Stimulated activated CD4-positive, alpha-beta T cell treated with anti-CD3 and anti-CD28 coated beads, Interleukin-4, amount 100 ng/mL, for 4 hours (primary cell): ENCODE results near the gene HOXA5.

Experiments
- DNase-seq, 2 experiments: peaks; one replicate each; pipeline ENCODE4 v3.0.0-alpha.2; 2020

HOXA5 gene

DNA sequence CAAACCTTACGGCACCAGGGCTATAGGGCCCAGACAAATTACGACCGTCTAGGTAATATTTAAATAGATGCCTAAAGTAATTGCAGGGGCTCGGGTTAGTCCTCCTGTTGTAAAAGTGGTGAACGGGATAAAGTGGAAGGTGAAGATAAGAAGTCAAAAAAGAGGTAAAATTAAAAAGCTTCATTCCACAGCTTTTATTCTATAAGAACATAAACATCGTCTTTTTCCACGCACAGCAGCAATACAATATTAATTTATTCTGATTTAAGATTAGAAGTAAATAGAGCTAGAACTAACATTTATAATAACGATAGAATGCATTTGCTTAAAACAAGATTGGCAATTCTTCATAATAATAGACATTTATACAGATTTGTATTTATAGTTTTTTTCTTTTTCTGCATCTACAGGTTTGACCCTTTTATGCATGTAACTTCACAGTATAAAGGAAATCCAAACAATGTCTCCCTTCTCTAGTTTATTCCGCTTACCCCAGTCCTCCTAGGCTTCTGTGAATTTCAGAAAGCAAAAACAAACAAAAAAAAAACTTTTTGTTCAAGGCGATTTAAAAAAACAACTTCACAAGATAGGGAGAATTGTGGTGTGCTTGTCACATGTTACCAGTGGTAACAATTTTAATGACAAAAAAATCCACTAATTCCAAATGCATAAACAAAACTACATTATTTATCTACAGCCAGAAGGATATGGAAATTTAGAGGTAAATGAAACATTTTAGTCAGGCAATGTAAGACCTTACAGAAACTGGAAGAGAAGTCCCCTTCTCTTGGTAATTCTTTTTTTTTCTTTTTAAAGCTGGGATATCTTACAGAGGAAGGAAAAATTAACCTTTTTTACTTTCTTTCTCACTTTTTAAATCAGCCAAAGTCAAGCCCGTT is 27.2 kb upstream of the HOXA5 start:
- DNase-seq = no peak

- DNase-seq = no peak
Observed at GRCh38 chr7:27169658-27170425, 26.4 kb upstream of the HOXA5 start.

- DNase-seq = no peak
Observed at GRCh38 chr7:27168265-27168947, 24.9 kb upstream of the HOXA5 start.

DNA sequence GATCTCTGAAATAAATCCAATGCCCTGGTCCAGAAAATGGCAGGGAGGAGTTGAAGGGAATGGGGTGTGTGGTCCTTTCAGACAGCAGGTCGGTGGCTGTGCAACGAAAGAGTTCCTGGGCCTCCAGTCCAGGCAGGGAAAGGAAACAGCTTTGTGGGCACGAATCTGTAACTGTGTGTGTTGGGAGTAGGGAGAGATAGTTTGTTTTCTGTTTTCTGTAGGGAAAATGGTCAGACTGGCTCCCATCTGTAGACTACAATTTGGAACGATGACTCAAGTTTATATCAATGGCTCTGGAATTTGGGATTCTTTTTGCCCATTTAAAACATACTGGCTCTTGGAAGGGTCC is 24.4 kb upstream of the HOXA5 start:
- no peak for DNase-seq

- no peak for DNase-seq
Observed at GRCh38 chr7:27166531-27167505, 23.3 kb upstream of the HOXA5 start.

DNA sequence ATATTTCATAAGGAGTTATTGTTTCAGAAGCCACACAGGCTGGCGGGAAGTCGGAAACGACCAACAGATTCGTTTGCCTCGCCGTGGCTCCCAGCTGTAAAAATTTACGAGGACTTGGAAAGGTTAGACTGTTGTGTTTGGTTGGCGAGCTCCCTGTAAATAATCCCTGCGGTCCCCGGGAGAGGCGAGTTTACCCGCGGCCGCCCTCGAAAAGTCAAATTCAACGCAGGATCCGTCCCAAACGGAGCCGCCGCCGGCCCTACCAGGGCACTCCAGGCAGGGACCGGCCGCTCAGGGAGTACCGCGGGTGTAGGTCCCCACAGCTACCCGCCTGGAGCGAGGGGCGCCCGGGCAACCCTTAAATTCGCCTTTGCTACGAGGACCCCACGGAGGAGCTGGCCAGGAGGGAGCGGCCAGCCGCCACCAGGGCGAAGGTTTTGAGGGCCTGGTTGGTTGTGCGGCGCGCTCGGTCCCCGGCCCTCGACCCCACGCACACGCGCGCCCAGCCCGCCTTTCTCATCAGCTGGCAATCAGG is 22.6 kb upstream of the HOXA5 start:
- DNase-seq = no peak

GRCh38 chr7:27165089-27165995 is 21.9 kb upstream of the HOXA5 start, which contains the start of gene HOXA9:
Gene HOXA9 (minus strand): TSS chr7:27165537. CDS start chr7:27165457, 80 bp downstream.
- DNase-seq = no peak

DNA sequence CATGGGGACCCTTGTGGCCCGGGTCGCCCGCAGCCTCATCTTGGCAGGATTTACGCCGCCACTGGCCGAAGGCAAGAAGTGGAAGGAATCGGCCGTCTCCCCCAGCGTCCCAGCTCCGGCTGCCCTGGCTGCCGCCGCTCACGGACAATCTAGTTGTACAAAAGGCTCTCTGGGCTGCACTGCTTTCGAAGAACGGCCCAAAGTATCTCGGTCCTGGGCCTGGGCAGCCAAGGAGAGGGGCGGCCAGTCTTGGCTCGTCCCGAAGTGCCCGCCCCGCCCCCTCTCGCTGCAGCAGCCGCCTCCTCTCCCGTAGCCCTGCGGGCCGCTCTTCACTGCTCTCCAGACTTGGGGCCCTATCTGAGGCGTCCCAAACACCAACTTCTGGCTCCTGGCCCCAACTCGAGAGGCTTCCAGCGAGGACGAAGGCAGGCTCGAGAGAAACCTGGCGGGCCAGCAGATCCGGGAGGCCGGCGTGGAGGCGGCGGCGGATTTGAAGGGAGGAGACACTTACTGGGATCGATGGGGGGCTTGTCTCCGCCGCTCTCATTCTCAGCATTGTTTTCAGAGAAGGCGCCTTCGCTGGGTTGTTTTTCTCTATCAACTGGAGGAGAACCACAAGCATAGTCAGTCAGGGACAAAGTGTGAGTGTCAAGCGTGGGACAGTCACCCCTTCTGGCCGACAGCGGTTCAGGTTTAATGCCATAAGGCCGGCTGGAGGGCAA is 21.0 kb upstream of the HOXA5 start:
- DNase-seq = no peak

GRCh38 chr7:27164045-27164366 is 20.5 kb upstream of the HOXA5 start:
- DNase-seq = no peak

DNA sequence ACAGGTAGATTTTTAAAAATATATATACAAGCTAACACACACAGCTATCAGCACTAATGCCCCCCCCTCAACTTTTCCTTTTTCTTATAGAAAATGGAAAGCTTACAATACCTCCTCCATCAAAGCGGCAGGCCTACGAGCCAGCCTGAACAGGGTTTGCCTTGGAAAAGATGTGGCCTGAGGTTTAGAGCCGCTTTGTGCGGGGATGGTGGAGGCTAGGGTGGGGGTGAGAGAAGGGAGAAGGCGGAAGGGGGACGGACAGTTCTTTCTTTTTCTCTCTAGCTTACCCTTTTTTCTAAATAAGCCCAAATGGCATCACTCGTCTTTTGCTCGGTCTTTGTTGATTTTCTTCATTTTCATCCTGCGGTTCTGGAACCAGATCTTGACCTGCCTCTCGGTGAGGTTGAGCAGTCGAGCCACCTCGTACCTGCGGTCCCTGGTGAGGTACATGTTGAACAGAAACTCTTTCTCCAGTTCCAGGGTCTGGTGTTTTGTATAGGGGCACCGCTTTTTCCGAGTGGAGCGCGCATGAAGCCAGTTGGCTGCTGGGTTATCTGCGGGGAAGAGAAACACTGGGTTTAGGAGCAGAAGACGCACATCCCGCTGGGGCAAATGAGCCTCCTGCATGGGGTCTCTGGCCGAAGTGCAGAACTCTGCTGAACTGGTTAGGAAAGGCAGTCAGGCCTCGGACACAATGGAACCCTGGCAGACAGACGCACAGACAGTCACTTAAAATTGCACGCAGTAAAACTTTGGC is 20.0 kb upstream of the HOXA5 start:
- DNase-seq = no peak

DNA sequence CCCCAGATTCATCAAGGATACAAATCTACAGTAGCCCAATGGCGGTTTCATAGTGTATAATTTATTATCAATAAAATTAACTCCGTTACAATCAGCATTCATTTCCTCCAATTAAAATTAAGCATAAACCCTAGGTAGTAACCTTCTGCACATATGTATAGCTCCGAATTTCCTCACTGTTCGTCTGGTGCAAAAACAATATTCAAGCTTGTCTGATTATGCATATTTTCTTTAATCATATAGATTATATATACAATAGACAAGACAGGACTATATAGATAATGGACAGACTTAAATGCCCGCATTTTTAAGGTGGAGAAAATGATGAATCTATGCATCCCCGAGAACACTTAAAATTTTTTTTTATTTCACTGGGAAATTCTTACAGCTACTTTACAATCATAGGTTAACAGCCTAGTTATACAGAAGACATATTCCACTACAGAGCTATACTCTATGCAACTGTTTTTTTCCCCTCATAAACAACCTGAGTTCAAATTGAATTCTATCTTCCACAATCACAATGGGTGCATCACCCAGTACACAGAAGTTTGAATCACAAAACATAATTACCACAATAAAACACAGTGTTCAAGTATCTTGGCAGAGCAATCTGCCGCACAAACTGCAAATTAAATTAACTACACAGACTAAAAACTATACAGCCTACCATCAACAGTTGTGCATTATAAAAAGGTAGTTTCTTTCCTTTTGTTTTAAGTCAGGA is 19.2 kb upstream of the HOXA5 start:
- no peak for DNase-seq

DNA sequence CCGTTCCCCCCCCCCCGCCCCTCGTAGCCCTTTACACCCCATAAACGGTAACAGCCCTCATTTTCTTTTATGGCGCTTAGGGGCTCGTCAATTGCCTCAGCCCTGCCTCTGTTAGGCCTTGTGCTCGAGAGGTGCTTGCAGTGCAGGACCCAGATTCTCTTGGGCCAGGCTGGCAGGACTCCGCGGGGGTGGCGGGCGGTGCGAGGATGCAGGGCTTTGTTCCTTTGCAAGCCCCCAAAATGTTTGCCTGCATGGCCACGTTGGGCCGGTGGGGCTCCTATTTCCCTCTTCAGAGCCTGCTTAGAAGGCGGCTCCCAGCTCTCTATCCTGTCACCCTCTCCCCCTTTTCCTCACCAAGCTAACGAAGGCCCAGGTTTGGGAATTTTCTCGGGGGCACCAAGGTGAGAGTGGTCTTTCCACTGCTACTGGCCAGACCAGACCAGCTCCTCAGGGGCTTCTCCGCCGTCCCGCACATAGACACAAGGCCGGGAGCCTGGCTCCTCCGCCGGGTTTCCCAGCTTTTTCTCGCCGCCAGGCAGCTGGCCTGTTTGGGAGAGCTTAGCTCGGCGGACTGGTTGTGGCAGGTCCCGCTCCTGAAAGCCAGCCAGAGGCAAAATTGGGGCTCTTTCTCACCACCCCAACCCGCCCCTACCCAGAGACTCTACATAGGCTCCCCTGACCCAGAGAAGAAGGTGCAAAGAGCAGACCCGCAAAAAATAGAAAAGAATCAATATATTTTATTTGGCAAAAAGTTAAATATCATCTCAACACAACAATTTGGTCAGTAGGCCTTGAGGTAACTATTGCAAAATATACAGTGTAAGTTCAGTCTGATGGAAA is 18.5 kb upstream of the HOXA5 start:
- DNase-seq = no peak

DNA sequence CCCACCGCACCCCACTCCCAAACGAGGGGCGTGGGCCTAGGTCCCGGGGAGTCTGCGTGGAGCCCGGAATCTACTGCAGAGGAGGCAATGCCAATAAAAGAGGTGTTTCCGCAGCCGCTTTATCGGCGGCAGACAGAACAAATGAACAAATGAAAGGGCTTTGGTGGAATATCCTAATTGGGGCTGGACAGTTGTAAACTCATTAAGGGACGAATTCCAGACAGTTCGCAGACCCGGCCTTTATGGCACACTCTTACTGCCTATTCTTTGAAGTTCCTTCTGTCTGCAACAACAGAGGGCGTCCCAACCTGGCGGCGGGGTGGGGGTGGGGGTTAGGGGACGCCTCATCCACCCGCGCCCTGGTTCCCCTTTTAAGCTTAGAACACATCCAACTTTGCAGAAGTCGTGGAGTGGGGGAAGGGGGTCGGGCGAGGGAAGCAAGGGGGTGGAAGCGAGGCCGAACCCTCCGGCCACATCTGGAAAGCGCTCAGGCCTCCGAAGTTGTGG is 17.8 kb upstream of the HOXA5 start:
- no peak for DNase-seq

DNA sequence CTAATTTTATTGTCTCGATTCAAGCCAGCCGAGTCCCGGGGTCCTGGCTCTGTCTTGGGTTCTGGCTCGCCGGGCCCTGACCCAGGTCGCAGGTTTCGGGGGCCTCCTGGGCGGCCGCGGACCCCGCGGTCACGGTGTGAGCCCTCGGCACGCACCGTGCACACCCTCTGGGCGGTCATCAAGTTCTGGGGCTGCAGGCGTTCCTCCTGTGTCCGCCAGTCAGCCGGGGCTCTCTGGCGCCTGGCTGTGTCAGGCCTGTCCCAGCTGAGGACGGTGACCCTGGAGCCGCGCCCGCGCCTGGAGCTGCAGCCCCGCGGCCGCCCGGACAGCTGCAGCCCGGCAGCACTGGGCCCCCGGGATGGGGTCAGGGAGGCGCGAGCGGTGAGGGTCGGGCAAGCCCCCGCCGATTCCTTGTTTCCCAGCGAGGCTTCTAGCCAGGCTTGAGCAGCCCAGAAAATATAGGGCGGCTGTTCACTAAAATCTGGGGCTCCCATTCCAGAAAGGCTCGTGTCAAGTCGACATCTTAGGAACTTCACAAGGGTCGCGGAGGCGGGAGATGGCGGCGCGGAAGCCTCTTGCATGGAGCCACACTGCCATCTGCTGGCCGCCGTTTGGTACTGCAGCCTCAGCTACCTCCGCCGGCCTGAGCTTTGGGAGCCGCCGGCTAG is 17.2 kb upstream of the HOXA5 start:
- peak; percentile 80 to 87 for DNase-seq

GRCh38 chr7:27160145-27160545 is 16.7 kb upstream of the HOXA5 start:
- no peak for DNase-seq

DNA sequence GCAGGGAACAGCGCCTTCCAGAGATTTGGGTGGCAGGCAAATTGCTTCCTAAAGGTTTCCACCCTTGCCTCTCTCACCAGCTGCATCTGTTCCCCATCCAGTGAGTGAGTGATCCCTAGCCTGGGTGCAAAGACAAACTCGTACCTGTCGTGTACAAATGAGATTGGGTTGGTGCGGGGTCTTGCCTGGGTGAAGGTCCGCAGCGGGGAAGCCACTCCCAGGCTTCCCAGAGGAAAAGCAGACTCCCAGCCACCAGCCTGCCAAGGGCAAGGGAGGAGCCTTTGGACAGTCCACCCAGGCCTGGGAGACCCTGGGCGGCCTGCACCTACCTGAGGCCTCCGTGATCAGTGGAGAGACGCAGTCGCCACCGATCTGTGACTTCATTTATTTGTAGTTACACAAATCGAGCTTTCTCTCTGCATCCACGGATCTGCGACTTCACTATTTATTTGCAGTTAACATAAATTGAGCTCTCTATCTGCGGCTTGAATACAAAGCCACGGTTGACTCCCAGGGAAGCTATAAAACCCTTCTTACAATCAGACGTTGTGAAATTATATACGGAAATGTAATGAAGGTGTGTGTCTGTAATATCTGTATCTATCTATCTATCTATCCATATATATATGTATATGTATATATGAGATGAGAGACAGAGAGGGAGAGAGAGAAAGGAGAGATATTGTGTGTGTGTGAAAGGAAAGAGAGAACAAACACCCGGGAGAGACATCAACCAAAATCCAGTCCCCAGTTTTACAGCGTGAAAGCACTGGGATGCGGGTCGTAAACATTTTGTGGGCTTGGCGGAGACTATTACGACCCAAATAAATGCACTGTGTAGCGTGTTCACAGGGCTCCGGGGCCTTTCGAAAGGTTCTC is 16.0 kb upstream of the HOXA5 start:
- DNase-seq = no peak
